WTC11 (cell line): ENCODE results near the gene RAET1G. TPM values are rescaled to one million over a fixed set of nuclear protein-coding genes. Genes with fewer than 3 reads are reported as not detected.

Experiments
- ATAC-seq: fragments of 200-7000 bp; cut with Tn5 transposase; 2 replicates; pipeline ENCODE4 v1.10.0; 2021; ENCODE audit warnings: mild to moderate bottlenecking, moderate library complexity
- CTCF ChIA-PET: fragments of 300-600 bp; sonication (Branson Sonifier 250); formaldehyde crosslinking; loops from one replicate; lab custom pipeline; 2021; ENCODE audit warnings: antibody characterized with exemption; lab: Charles Lee
- POLR2A ChIA-PET: fragments of 350-600 bp; sonication (Branson Sonifier 250); formaldehyde crosslinking; loops from one replicate; lab custom pipeline; 2021; ENCODE audit warnings: antibody characterized with exemption; lab: Charles Lee
- DNase-seq: peaks from one replicate; pipeline ENCODE4 v3.0.0; 2021; ENCODE audit warnings: low spot score
- H3K27ac Mint-ChIP-seq: 2 replicates; pipeline ENCODE4 v1.8.0; 2021; ENCODE audit warnings: mixed read lengths
- H3K27me3 Mint-ChIP-seq: 2 replicates; pipeline ENCODE4 v1.8.0; 2021; ENCODE audit warnings: low read depth, mild to moderate bottlenecking, moderate library complexity, mixed read lengths
- H3K36me3 Mint-ChIP-seq: 2 replicates; pipeline ENCODE4 v1.8.0; 2021; ENCODE audit warnings: mixed read lengths
- H3K4me1 Mint-ChIP-seq: 2 replicates; pipeline ENCODE4 v1.8.0; 2022; ENCODE audit warnings: mixed read lengths
- H3K4me3 Mint-ChIP-seq: 2 replicates; pipeline ENCODE4 v1.8.0; 2021; ENCODE audit warnings: mild to moderate bottlenecking, moderate library complexity, mixed read lengths
- H3K9me3 Mint-ChIP-seq: 2 replicates; pipeline ENCODE4 v1.8.0; 2021; ENCODE audit warnings: mixed read lengths
- AR ChIP-seq: fragments of 250-450 bp; sonication (Bioruptor Pico); IDR thresholded peaks from 2 replicates; pipeline ENCODE4 v1.9.0; 2021; ENCODE audit warnings: mild to moderate bottlenecking
- ATF3 ChIP-seq: sonication (generic); formaldehyde crosslinking; conservative IDR thresholded peaks from 2 replicates; pipeline ENCODE4 v1.8.1; 2022; ENCODE audit warnings: mild to moderate bottlenecking, missing genetic modification reagents
- ATF6 ChIP-seq: sonication (generic); formaldehyde crosslinking; IDR thresholded peaks from 2 replicates; pipeline ENCODE4 v1.8.1; 2023; ENCODE audit warnings: mild to moderate bottlenecking, missing genetic modification reagents
- E2F5 ChIP-seq: sonication (generic); formaldehyde crosslinking; IDR thresholded peaks from 2 replicates; pipeline ENCODE4 v1.8.1; 2022; ENCODE audit warnings: mild to moderate bottlenecking, moderate library complexity, missing genetic modification reagents
- FOXJ3 ChIP-seq: sonication (generic); formaldehyde crosslinking; IDR thresholded peaks from 2 replicates; pipeline ENCODE4 v1.9.0; 2021; ENCODE audit warnings: missing genetic modification reagents, mild to moderate bottlenecking, borderline replicate concordance
- GRHL2 ChIP-seq: fragments of 250-450 bp; sonication (Bioruptor Pico); IDR thresholded peaks from 2 replicates; pipeline ENCODE4 v1.8.0; 2022; ENCODE audit warnings: mild to moderate bottlenecking, moderate library complexity; ENCODE audit not compliant: insufficient replicate concordance, severe bottlenecking
- HMGA2 ChIP-seq: fragments of 250-450 bp; sonication (Bioruptor Pico); IDR thresholded peaks from 2 replicates; pipeline ENCODE4 v1.4.0; 2021; ENCODE audit warnings: mild to moderate bottlenecking, moderate library complexity
- NR2C2 ChIP-seq: sonication (generic); formaldehyde crosslinking; IDR thresholded peaks from 2 replicates; pipeline ENCODE4 v1.8.0; 2022; ENCODE audit warnings: mild to moderate bottlenecking, missing genetic modification reagents
- PRRX2 ChIP-seq: fragments of 250-450 bp; sonication (Bioruptor Pico); IDR thresholded peaks from 2 replicates; pipeline ENCODE4 v1.8.0; 2021; ENCODE audit warnings: mild to moderate bottlenecking
- SMAD4 ChIP-seq: sonication (generic); formaldehyde crosslinking; IDR thresholded peaks from 2 replicates; pipeline ENCODE4 v1.8.0; 2022; ENCODE audit warnings: mild to moderate bottlenecking, missing genetic modification reagents
- TP53 ChIP-seq: sonication (generic); formaldehyde crosslinking; IDR thresholded peaks from 2 replicates; pipeline ENCODE4 v1.8.1; 2023; ENCODE audit warnings: mild to moderate bottlenecking, missing genetic modification reagents
- ZNF121 ChIP-seq: sonication (generic); formaldehyde crosslinking; IDR thresholded peaks from 2 replicates; pipeline ENCODE4 v1.8.0; 2023; ENCODE audit warnings: missing genetic modification reagents
- ZNF281 ChIP-seq: sonication (generic); formaldehyde crosslinking; IDR thresholded peaks from 2 replicates; pipeline ENCODE4 v1.8.0; 2023; ENCODE audit warnings: mild to moderate bottlenecking, missing genetic modification reagents
- ZNF396 ChIP-seq: fragments of 250-450 bp; sonication (Bioruptor Pico); IDR thresholded peaks from 2 replicates; pipeline ENCODE4 v1.8.0; 2021; ENCODE audit warnings: mild to moderate bottlenecking, moderate library complexity, borderline replicate concordance
- ZNF423 ChIP-seq: fragments of 250-450 bp; sonication (Bioruptor Pico); IDR thresholded peaks from 2 replicates; pipeline ENCODE4 v2.1.2; 2022; ENCODE audit warnings: mild to moderate bottlenecking, moderate library complexity
- ZNF512 ChIP-seq: sonication (generic); formaldehyde crosslinking; IDR thresholded peaks from 2 replicates; pipeline ENCODE4 v1.8.1; 2022; ENCODE audit warnings: missing genetic modification reagents, borderline replicate concordance
- ZSCAN18 ChIP-seq: fragments of 250-450 bp; sonication (Bioruptor Pico); IDR thresholded peaks from 2 replicates; pipeline ENCODE4 v2.1.2; 2022; ENCODE audit warnings: mild to moderate bottlenecking, moderate library complexity
- total RNA-seq: library from RNA; stranded (reverse); gene quantifications from 3 replicates; pipeline ENCODE4 v1.2.3, GENCODE V29; 2021

The RAET1G gene
- total RNA-seq, 1 experiment from 2014 or later, result not detected

GRCh38 chr6:149963212-149963461, 40.2 kb upstream of the RAET1G start (continued):
- TF ChIP-seq GRHL2 (CRISPR knock-in tag) (no peak), HMGA2 (CRISPR knock-in tag) (no peak)

- peaks cover 100% of the 10 kb centered on the region for H3K27me3 Mint-ChIP-seq
- TF ChIP-seq ZNF512 (CRISPR knock-in tag) (no peak), E2F5 (CRISPR knock-in tag) (no peak), FOXJ3 (CRISPR knock-in tag) (no peak), ZNF423 (no peak), ATF3 (CRISPR knock-in tag) (no peak), ZNF396 (no peak), SMAD4 (CRISPR knock-in tag) (no peak), GRHL2 (CRISPR knock-in tag) (no peak), PRRX2 (no peak)
- TF ChIP-seq, all 79 proteins: peak for 0
- Mint-ChIP-seq H3K9me3 (no peaks in the 10 kb centered on the region), H3K36me3 (peaks cover 5% of the 10 kb centered on the region; the same call in 1 of the 2 replicates), H3K27ac (no peak overlapping the region), H3K4me1 (peaks cover 23% of the 10 kb centered on the region), H3K4me3 (peak overlapping the region; percentile 89)
- POLR2A ChIA-PET, result no interaction called here
- peak; percentile 6; the same call in 1 of the 2 replicates for ATAC-seq
- CTCF ChIA-PET, result interaction anchor here (1.1 kb wide), 2 partner anchors 15 to 108 kb away, joined by 3 read pairs; no protein-coding TSS in a partner anchor
- DNase-seq, result no peak
Observed at GRCh38 chr6:149962461-149963211, 39.7 kb upstream of the RAET1G start.

- no peak overlapping the region for H3K4me3 Mint-ChIP-seq
- POLR2A ChIA-PET, result interaction anchor here (0.6 kb wide), 1 partner anchor 920 kb away, joined by 5 read pairs; no protein-coding TSS in a partner anchor
- TF ChIP-seq AR (CRISPR knock-in tag) (no peak), ATF6 (CRISPR knock-in tag) (no peak), SMAD4 (CRISPR knock-in tag) (no peak), ZNF121 (CRISPR knock-in tag) (no peak), TP53 (no peak), ZSCAN18 (CRISPR knock-in tag) (no peak), NR2C2 (CRISPR knock-in tag) (no peak), FOXJ3 (CRISPR knock-in tag) (no peak), ZNF281 (CRISPR knock-in tag) (no peak)
Observed at GRCh38 chr6:149961728-149962425, 39.0 kb upstream of the RAET1G start.

More at GRCh38 chr6:149961728-149962425, 39.0 kb upstream of the RAET1G start:
- DNase-seq, result peak; percentile 64
- peaks cover 100% of the 10 kb centered on the region for H3K27me3 Mint-ChIP-seq
- CTCF ChIA-PET, result interaction anchor here (0.7 to 1.1 kb wide), 5 partner anchors 14 to 392 kb away, joined by 3 to 4 read pairs (median 3); no protein-coding TSS in a partner anchor
- peaks cover 5% of the 10 kb centered on the region; the same call in 1 of the 2 replicates for H3K36me3 Mint-ChIP-seq
- H3K9me3 Mint-ChIP-seq, result no peaks in the 10 kb centered on the region
- peaks cover 23% of the 10 kb centered on the region for H3K4me1 Mint-ChIP-seq
- peak; percentile 29 for ATAC-seq
- H3K27ac Mint-ChIP-seq, result no peak overlapping the region
